Testis (tissue), 3 donors: Measurements from ENCODE around the gene ODAD2. TPM values are rescaled to one million over a fixed set of nuclear protein-coding genes. Genes with fewer than 3 reads are reported as not detected.

ENCODE experiments used
- DNase-seq: peaks from one replicate; pipeline ENCODE4 v3.0.0-alpha.2; 2019
- H3K27ac ChIP-seq, 2 donors: fragments of 200-600 bp; sonication (generic); one replicate each; pipeline ENCODE4 v1.5.1; 2019
- H3K27me3 ChIP-seq: fragments of 200-600 bp; sonication (generic); one replicate; pipeline ENCODE4 v1.5.1; 2019
- H3K36me3 ChIP-seq: fragments of 200-600 bp; sonication (generic); one replicate; pipeline ENCODE4 v1.5.1; 2017; ENCODE audit warnings: low read depth; ENCODE audit errors: missing control alignments
- H3K4me1 ChIP-seq: fragments of 200-600 bp; sonication (generic); one replicate; pipeline ENCODE4 v1.5.1; 2019
- H3K4me3 ChIP-seq, 2 donors: fragments of 200-600 bp; sonication (generic); one replicate each; pipeline ENCODE4 v1.5.1; 2017 to 2019
- H3K9me3 ChIP-seq: fragments of 200-600 bp; sonication (generic); one replicate; pipeline ENCODE4 v1.5.1; 2017
- POLR2A ChIP-seq: fragments of 450-650 bp; IDR thresholded peaks from one replicate; pipeline ENCODE4 v1.6.1; 2017; ENCODE audit warnings: antibody characterized with exemption, mild to moderate bottlenecking, moderate library complexity
- WGBS, 2 donors: methylation state at CpG; one replicate each; pipeline ENCODE4 v1.1.5; 2018; 5-methylcytosine and 5-hydroxymethylcytosine counted together
- intact Hi-C: fragments of 100-400 bp; cut with DNase I; formaldehyde crosslinking; loops from one replicate; pipeline ENCODE4 v1.15.1; 2023; ENCODE audit warnings: low total_unique reads
- polyA plus RNA-seq: library from polyadenylated mRNA; stranded (reverse); fragments of 350-450 nt; fragmentation: Illumina TruSeq; extraction: RNeasy Lipid Tissue Mini Kit (QIAGEN cat#74804); gene quantifications from one replicate; pipeline ENCODE4 v1.2.3, GENCODE V29; 2014; ENCODE audit warnings: low read depth, low replicate concordance; ENCODE audit not compliant: insufficient read depth
- total RNA-seq, 2 donors: library from RNA; depleted of rRNA; stranded (reverse); fragments of >200 nt; gene quantifications; one replicate each; pipeline ENCODE4 v1.2.3, GENCODE V29; 2016
- TF ChIP-seq, protein P1 (sequence below), 3 experiments: fragments of 450-650 bp in 2 of 3; fragments of 200-600 bp in 1 of 3; sonication (generic) in 1 of 3; IDR thresholded peaks; one replicate each; pipeline ENCODE4 v1.5.1; 2016 to 2019; ENCODE audit warnings: antibody characterized with exemption in 3 of 3, mild to moderate bottlenecking in 2 of 3, moderate library complexity in 1 of 3

Gene ODAD2
- total and polyA plus RNA-seq, 3 donors from 2014 or later = 28.5 to 75.7 (median 38.7) TPM

DNA sequence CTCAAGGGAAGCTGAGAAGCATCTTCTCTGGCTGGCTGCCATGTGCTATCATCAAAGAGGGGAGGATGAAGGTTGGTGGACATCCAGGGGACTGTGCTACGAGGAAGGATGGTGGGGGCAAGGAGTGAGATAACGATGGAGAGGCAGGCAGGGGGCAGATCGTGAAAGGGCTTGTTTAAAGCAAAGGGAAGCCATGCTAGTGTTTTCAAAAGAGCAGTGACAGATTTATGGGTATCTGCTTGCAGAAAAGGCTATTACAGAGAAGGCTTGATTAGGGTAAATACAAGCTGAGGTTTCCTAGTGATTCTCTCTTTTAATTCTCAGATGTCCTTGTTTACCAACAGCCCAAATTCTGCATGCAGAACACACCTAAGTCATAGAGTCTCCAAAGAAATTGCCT is 164.4 kb downstream of the ODAD2 start:
- TF ChIP-seq POLR2A = no peak
- TF ChIP-seq, protein P1, sequence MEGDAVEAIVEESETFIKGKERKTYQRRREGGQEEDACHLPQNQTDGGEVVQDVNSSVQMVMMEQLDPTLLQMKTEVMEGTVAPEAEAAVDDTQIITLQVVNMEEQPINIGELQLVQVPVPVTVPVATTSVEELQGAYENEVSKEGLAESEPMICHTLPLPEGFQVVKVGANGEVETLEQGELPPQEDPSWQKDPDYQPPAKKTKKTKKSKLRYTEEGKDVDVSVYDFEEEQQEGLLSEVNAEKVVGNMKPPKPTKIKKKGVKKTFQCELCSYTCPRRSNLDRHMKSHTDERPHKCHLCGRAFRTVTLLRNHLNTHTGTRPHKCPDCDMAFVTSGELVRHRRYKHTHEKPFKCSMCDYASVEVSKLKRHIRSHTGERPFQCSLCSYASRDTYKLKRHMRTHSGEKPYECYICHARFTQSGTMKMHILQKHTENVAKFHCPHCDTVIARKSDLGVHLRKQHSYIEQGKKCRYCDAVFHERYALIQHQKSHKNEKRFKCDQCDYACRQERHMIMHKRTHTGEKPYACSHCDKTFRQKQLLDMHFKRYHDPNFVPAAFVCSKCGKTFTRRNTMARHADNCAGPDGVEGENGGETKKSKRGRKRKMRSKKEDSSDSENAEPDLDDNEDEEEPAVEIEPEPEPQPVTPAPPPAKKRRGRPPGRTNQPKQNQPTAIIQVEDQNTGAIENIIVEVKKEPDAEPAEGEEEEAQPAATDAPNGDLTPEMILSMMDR (IDR thresholded peaks at IDR 0.05) = no peak
- H3K9me3 ChIP-seq = no peaks in the 10 kb centered on the region
- H3K36me3 ChIP-seq = no peaks in the 10 kb centered on the region
- no peak for DNase-seq
- H3K4me3 ChIP-seq = no peak overlapping the region
- intact Hi-C loops = no loop called here
- H3K4me1 ChIP-seq = no peaks in the 10 kb centered on the region
- H3K27me3 ChIP-seq = no peaks in the 10 kb centered on the region
- H3K27ac ChIP-seq = no peak overlapping the region
- WGBS, 2 donors = 48 to 74% methylated on average over 3 of the region's 3 CpGs

DNA sequence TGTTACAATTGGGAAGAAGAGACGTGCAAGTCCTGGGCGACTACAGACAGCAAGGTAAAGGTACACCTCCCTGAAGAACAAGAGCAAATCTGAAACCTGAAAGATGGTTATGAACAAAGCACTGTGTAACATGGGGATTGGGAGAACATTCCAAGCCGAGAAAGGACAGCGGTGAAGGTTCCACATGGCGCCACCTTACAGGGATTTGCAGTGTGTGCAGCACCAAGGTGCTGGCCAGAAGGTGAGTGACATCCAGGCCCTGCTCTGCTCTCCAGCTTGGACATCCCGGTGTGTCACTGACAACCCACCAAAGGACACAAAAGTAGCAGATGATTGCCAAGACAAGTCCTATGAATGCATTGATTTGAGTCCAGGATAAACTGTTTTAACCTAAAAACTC is 165.1 kb downstream of the ODAD2 start:
- H3K27me3 ChIP-seq = no peaks in the 10 kb centered on the region
- intact Hi-C loops = no loop called here
- DNase-seq = no peak
- no peaks in the 10 kb centered on the region for H3K9me3 ChIP-seq
- TF ChIP-seq, protein P1 (IDR thresholded peaks at IDR 0.05) = no peak
- no peak for TF ChIP-seq POLR2A
- H3K4me1 ChIP-seq = no peaks in the 10 kb centered on the region
- no peaks in the 10 kb centered on the region for H3K36me3 ChIP-seq
- no peak overlapping the region for H3K4me3 ChIP-seq
- no peak overlapping the region for H3K27ac ChIP-seq
- WGBS, 2 donors = 89 to 91% methylated on average over 6 of the region's 6 CpGs

GRCh38 chr10:27832826-27833225 is 166.1 kb downstream of the ODAD2 start:
- H3K4me1 ChIP-seq = no peaks in the 10 kb centered on the region
- WGBS, 2 donors = 57 to 69% methylated on average over 3 of the region's 3 CpGs
- intact Hi-C loops = no loop called here
- H3K27me3 ChIP-seq = no peaks in the 10 kb centered on the region
- no peaks in the 10 kb centered on the region for H3K9me3 ChIP-seq
- no peak overlapping the region for H3K4me3 ChIP-seq
- TF ChIP-seq POLR2A = no peak
- TF ChIP-seq, protein P1 (IDR thresholded peaks at IDR 0.05) = no peak
- no peak overlapping the region for H3K27ac ChIP-seq
- no peak for DNase-seq
- no peaks in the 10 kb centered on the region for H3K36me3 ChIP-seq

GRCh38 chr10:27826369-27826768 is 172.5 kb downstream of the ODAD2 start:
- WGBS, 2 donors = 79 to 89% methylated on average over 9 of the region's 9 CpGs
- H3K36me3 ChIP-seq = no peaks in the 10 kb centered on the region
- intact Hi-C loops = no loop called here
- DNase-seq = no peak
- no peak overlapping the region for H3K4me3 ChIP-seq
- H3K9me3 ChIP-seq = no peaks in the 10 kb centered on the region
- no peak overlapping the region for H3K27ac ChIP-seq
- no peak for TF ChIP-seq POLR2A
- TF ChIP-seq, protein P1 (IDR thresholded peaks at IDR 0.05) = no peak
- H3K4me1 ChIP-seq = no peaks in the 10 kb centered on the region
- no peaks in the 10 kb centered on the region for H3K27me3 ChIP-seq

DNA sequence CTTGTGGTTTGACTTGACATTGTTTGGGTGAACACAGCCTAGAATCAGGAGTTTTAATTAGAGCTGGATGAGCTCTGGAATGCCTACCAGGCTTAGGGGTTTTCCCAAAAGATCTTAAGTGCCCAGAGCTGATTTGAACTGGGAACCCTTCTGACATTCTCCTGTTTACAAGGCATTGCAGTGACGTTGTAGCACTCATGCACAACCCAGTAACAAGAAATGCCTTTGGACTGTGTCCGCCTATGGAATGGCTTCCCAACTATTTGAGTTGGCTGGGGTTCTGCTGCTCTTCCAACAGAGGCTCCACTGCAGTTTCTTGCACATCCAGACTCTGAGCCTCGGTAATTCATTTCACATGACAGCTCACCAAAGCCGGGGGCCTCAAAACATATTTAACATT is 176.6 kb downstream of the ODAD2 start:
- H3K27ac ChIP-seq = no peak overlapping the region

More for the DNA sequence above, 176.6 kb downstream of the ODAD2 start:
- H3K4me1 ChIP-seq = no peaks in the 10 kb centered on the region
- 70 to 80% methylated on average over 4 of the region's 4 CpGs for WGBS, 2 donors
- no peak overlapping the region for H3K4me3 ChIP-seq
- no peak for DNase-seq
- H3K9me3 ChIP-seq = no peaks in the 10 kb centered on the region
- no peaks in the 10 kb centered on the region for H3K36me3 ChIP-seq
- TF ChIP-seq POLR2A = no peak
- TF ChIP-seq, protein P1 (IDR thresholded peaks at IDR 0.05) = no peak
- intact Hi-C loops = no loop called here
- H3K27me3 ChIP-seq = no peaks in the 10 kb centered on the region
